Testis (tissue), 2 donors: Measurements from ENCODE around the gene CTBP1.

Experiments used
- CTCF ChIP-seq, 3 experiments: fragments of 450-650 bp in 2 of 3; fragments of 200-600 bp in 1 of 3; sonication (generic) in 1 of 3; IDR thresholded peaks; one replicate each; pipeline ENCODE4 v1.5.1; 2016 to 2019; ENCODE audit warnings: antibody characterized with exemption in 3 of 3, mild to moderate bottlenecking in 2 of 3, moderate library complexity in 1 of 3
- POLR2A ChIP-seq: fragments of 450-650 bp; IDR thresholded peaks from one replicate; pipeline ENCODE4 v1.6.1; 2017; ENCODE audit warnings: antibody characterized with exemption, mild to moderate bottlenecking, moderate library complexity

- TF ChIP-seq CTCF (IDR thresholded peaks at IDR 0.05) (no peak), POLR2A (no peak)
Measured at GRCh38 chr4:1241936-1242505, 6.9 kb downstream of the CTBP1 start.
